WTC11 (cell line): ENCODE measurements around the gene TIMM22. TPM values are rescaled to one million over a fixed set of nuclear protein-coding genes. Genes with fewer than 3 reads are reported as not detected.

ENCODE experiments used
- ATAC-seq: fragments of 200-7000 bp; cut with Tn5 transposase; 2 replicates; pipeline ENCODE4 v1.10.0; 2021; ENCODE audit warnings: mild to moderate bottlenecking, moderate library complexity
- CTCF ChIA-PET: fragments of 300-600 bp; sonication (Branson Sonifier 250); formaldehyde crosslinking; loops from one replicate; lab custom pipeline; 2021; ENCODE audit warnings: antibody characterized with exemption; lab: Charles Lee
- POLR2A ChIA-PET: fragments of 350-600 bp; sonication (Branson Sonifier 250); formaldehyde crosslinking; loops from one replicate; lab custom pipeline; 2021; ENCODE audit warnings: antibody characterized with exemption; lab: Charles Lee
- DNase-seq: peaks from one replicate; pipeline ENCODE4 v3.0.0; 2021; ENCODE audit warnings: low spot score
- H3K27ac Mint-ChIP-seq: 2 replicates; pipeline ENCODE4 v1.8.0; 2021; ENCODE audit warnings: mixed read lengths
- H3K27me3 Mint-ChIP-seq: 2 replicates; pipeline ENCODE4 v1.8.0; 2021; ENCODE audit warnings: low read depth, mild to moderate bottlenecking, moderate library complexity, mixed read lengths
- H3K36me3 Mint-ChIP-seq: 2 replicates; pipeline ENCODE4 v1.8.0; 2021; ENCODE audit warnings: mixed read lengths
- H3K4me1 Mint-ChIP-seq: 2 replicates; pipeline ENCODE4 v1.8.0; 2022; ENCODE audit warnings: mixed read lengths
- H3K4me3 Mint-ChIP-seq: 2 replicates; pipeline ENCODE4 v1.8.0; 2021; ENCODE audit warnings: mild to moderate bottlenecking, moderate library complexity, mixed read lengths
- H3K9me3 Mint-ChIP-seq: 2 replicates; pipeline ENCODE4 v1.8.0; 2021; ENCODE audit warnings: mixed read lengths
- CREB1 ChIP-seq: sonication (generic); formaldehyde crosslinking; IDR thresholded peaks from 2 replicates; pipeline ENCODE4 v1.8.0; 2023; ENCODE audit warnings: mild to moderate bottlenecking, missing genetic modification reagents
- CREM ChIP-seq: sonication (generic); formaldehyde crosslinking; IDR thresholded peaks from 2 replicates; pipeline ENCODE4 v1.8.1; 2022; ENCODE audit warnings: mild to moderate bottlenecking, missing genetic modification reagents, moderate library complexity
- ELF4 ChIP-seq: sonication (generic); formaldehyde crosslinking; IDR thresholded peaks from 2 replicates; pipeline ENCODE4 v1.8.1; 2022; ENCODE audit warnings: low read depth, mild to moderate bottlenecking, moderate library complexity, missing genetic modification reagents
- IRF2 ChIP-seq: sonication (generic); formaldehyde crosslinking; IDR thresholded peaks from 2 replicates; pipeline ENCODE4 v1.8.0; 2022; ENCODE audit warnings: low read depth, missing genetic modification reagents, borderline replicate concordance
- JUN ChIP-seq: sonication (generic); formaldehyde crosslinking; IDR thresholded peaks from 2 replicates; pipeline ENCODE4 v1.8.0; 2023; ENCODE audit warnings: mild to moderate bottlenecking, missing genetic modification reagents
- NFATC4 ChIP-seq: fragments of 250-450 bp; sonication (Bioruptor Pico); IDR thresholded peaks from 2 replicates; pipeline ENCODE4 v1.9.0; 2021; ENCODE audit warnings: mild to moderate bottlenecking
- NFYB ChIP-seq: sonication (generic); formaldehyde crosslinking; conservative IDR thresholded peaks from 2 replicates; pipeline ENCODE4 v1.8.0; 2022; ENCODE audit warnings: low read depth, missing genetic modification reagents
- NR1H2 ChIP-seq: sonication (generic); formaldehyde crosslinking; IDR thresholded peaks from 2 replicates; pipeline ENCODE4 v1.9.0; 2021; ENCODE audit warnings: mild to moderate bottlenecking, moderate library complexity, missing genetic modification reagents
- TCF7 ChIP-seq: sonication (generic); formaldehyde crosslinking; IDR thresholded peaks from 2 replicates; pipeline ENCODE4 v1.8.0; 2022; ENCODE audit warnings: mild to moderate bottlenecking, low read depth, missing genetic modification reagents, moderate library complexity
- ZBTB21 ChIP-seq: sonication (generic); formaldehyde crosslinking; IDR thresholded peaks from 2 replicates; pipeline ENCODE4 v1.8.1; 2023; ENCODE audit warnings: mild to moderate bottlenecking, missing genetic modification reagents, borderline replicate concordance
- ZNF138 ChIP-seq: sonication (generic); formaldehyde crosslinking; conservative IDR thresholded peaks from 2 replicates; pipeline ENCODE4 v1.8.1; 2022; ENCODE audit warnings: mild to moderate bottlenecking, moderate library complexity, missing genetic modification reagents
- ZNF232 ChIP-seq: sonication (generic); formaldehyde crosslinking; IDR thresholded peaks from 2 replicates; pipeline ENCODE4 v1.8.0; 2022; ENCODE audit warnings: mild to moderate bottlenecking, missing genetic modification reagents
- ZNF317 ChIP-seq: sonication (generic); formaldehyde crosslinking; IDR thresholded peaks from 2 replicates; pipeline ENCODE4 v1.8.1; 2023; ENCODE audit warnings: low read depth, mild to moderate bottlenecking, moderate library complexity, missing genetic modification reagents, borderline replicate concordance
- total RNA-seq: library from RNA; stranded (reverse); gene quantifications from 3 replicates; pipeline ENCODE4 v1.2.3, GENCODE V29; 2021
- TF ChIP-seq, protein P1 (sequence below): sonication (generic); formaldehyde crosslinking; IDR thresholded peaks from 2 replicates; pipeline ENCODE4 v1.8.0; 2022; ENCODE audit warnings: mild to moderate bottlenecking, missing genetic modification reagents
- TF ChIP-seq, protein P2 (sequence below): sonication (generic); formaldehyde crosslinking; IDR thresholded peaks from 2 replicates; pipeline ENCODE4 v1.8.1; 2023; ENCODE audit warnings: mild to moderate bottlenecking, missing genetic modification reagents
- TF ChIP-seq, protein P3 (sequence below): sonication (generic); formaldehyde crosslinking; IDR thresholded peaks from 2 replicates; pipeline ENCODE4 v1.8.1; 2022; ENCODE audit warnings: missing genetic modification reagents, borderline replicate concordance
- TF ChIP-seq, protein P4 (sequence below): sonication (generic); formaldehyde crosslinking; IDR thresholded peaks from 2 replicates; pipeline ENCODE4 v1.8.1; 2022; ENCODE audit warnings: mild to moderate bottlenecking, missing genetic modification reagents, moderate library complexity, borderline replicate concordance
- TF ChIP-seq, protein P5 (sequence below): fragments of 250-450 bp; sonication (Bioruptor Pico); IDR thresholded peaks from 2 replicates; pipeline ENCODE4 v1.9.0; 2021; ENCODE audit warnings: mild to moderate bottlenecking
- TF ChIP-seq, protein P6 (sequence below): fragments of 200-600 bp; IDR thresholded peaks from 2 replicates; pipeline ENCODE4 v1.8.0; 2022; ENCODE audit warnings: antibody characterized with exemption
- TF ChIP-seq, protein P7 (sequence below): fragments of 250-450 bp; sonication (Bioruptor Pico); IDR thresholded peaks from 2 replicates; pipeline ENCODE4 v2.1.2; 2022; ENCODE audit warnings: mild to moderate bottlenecking, moderate library complexity
- TF ChIP-seq, protein P8 (sequence below): sonication (generic); formaldehyde crosslinking; IDR thresholded peaks from 2 replicates; pipeline ENCODE4 v1.8.0; 2022; ENCODE audit warnings: mild to moderate bottlenecking, missing genetic modification reagents

The TIMM22 gene
- total RNA-seq, 1 experiment from 2014 or later: 18.0 TPM

DNA sequence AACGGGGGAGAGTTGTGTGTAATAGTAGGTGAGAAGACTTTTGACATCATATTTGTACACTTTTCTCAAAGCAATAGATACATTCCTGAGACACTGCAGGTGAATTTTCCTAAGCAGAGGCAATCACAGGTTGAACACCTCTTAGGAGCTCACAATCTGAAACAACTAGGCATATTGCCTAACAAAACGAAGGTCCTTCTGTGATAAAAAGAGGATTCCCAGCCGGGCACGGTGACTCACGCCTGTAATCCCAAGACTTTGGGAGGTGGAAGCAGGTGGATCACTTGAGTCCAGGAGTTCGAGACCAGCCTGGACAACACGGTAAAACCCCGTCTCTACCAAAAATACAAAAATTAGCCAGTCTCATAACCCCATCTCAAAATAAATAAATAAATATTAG is 34.8 kb upstream of the TIMM22 start:
- Mint-ChIP-seq H3K9me3 (no peaks in the 10 kb centered on the region), H3K36me3 (peaks cover 6% of the 10 kb centered on the region; the same call in 1 of the 2 replicates), H3K27me3 (no peaks in the 10 kb centered on the region), H3K27ac (peak overlapping the region; percentile 63), H3K4me1 (peaks cover 66% of the 10 kb centered on the region), H3K4me3 (no peak overlapping the region)
- ChIA-PET CTCF (interaction anchor here (0.8 to 2.6 kb wide), 5 partner anchors 12 to 157 kb away, joined by 3 to 15 read pairs (median 8); partner anchors contain the start of gene NXN), POLR2A (no interaction called here)
- DNase-seq: no peak
- no peak for ATAC-seq
- no peak for TF ChIP-seq ZNF232 (CRISPR knock-in tag)

DNA sequence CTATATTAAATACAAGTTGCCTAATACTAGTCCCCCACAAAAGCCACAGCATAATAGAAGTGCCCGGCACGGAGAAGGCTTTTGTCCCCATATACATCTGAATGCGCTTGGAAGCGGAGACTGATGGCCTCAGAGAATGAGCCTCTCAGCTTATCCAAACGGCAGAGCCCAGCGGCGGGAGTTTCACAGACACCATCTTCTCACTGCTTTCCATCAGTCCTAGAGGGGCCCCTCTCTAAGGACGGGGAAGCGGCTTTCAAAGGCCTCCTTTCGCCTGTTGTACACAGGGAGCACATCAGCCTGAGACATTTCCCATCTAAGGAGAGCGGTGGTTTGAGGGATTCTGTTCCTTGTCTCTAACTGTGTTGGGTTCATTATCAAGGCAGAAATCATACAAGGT is 34.3 kb upstream of the TIMM22 start:
- ATAC-seq (peak; percentile 83), DNase-seq (peak; percentile 69)
- Mint-ChIP-seq H3K27me3 (no peaks in the 10 kb centered on the region), H3K27ac (peak overlapping the region; percentile 98), H3K4me3 (peak overlapping the region; percentile 47), H3K4me1 (peaks cover 66% of the 10 kb centered on the region), H3K36me3 (peaks cover 7% of the 10 kb centered on the region), H3K9me3 (no peaks in the 10 kb centered on the region)
- CTCF ChIA-PET: interaction anchor here (1.0 to 2.6 kb wide), 4 partner anchors 12 to 158 kb away, joined by 5 to 15 read pairs (median 10); partner anchors contain the start of gene NXN
- POLR2A ChIA-PET: no interaction called here
- TF ChIP-seq IRF2 (CRISPR knock-in tag): no peak
- TF ChIP-seq NR1H2 (CRISPR knock-in tag): no peak
- no peak for TF ChIP-seq ZNF138
- TF ChIP-seq, protein P1, sequence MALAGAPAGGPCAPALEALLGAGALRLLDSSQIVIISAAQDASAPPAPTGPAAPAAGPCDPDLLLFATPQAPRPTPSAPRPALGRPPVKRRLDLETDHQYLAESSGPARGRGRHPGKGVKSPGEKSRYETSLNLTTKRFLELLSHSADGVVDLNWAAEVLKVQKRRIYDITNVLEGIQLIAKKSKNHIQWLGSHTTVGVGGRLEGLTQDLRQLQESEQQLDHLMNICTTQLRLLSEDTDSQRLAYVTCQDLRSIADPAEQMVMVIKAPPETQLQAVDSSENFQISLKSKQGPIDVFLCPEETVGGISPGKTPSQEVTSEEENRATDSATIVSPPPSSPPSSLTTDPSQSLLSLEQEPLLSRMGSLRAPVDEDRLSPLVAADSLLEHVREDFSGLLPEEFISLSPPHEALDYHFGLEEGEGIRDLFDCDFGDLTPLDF (CRISPR knock-in tag): no peak
- TF ChIP-seq ELF4: no peak
- TF ChIP-seq, protein P2, sequence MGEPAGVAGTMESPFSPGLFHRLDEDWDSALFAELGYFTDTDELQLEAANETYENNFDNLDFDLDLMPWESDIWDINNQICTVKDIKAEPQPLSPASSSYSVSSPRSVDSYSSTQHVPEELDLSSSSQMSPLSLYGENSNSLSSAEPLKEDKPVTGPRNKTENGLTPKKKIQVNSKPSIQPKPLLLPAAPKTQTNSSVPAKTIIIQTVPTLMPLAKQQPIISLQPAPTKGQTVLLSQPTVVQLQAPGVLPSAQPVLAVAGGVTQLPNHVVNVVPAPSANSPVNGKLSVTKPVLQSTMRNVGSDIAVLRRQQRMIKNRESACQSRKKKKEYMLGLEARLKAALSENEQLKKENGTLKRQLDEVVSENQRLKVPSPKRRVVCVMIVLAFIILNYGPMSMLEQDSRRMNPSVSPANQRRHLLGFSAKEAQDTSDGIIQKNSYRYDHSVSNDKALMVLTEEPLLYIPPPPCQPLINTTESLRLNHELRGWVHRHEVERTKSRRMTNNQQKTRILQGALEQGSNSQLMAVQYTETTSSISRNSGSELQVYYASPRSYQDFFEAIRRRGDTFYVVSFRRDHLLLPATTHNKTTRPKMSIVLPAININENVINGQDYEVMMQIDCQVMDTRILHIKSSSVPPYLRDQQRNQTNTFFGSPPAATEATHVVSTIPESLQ (CRISPR knock-in tag): no peak
- TF ChIP-seq, protein P3, sequence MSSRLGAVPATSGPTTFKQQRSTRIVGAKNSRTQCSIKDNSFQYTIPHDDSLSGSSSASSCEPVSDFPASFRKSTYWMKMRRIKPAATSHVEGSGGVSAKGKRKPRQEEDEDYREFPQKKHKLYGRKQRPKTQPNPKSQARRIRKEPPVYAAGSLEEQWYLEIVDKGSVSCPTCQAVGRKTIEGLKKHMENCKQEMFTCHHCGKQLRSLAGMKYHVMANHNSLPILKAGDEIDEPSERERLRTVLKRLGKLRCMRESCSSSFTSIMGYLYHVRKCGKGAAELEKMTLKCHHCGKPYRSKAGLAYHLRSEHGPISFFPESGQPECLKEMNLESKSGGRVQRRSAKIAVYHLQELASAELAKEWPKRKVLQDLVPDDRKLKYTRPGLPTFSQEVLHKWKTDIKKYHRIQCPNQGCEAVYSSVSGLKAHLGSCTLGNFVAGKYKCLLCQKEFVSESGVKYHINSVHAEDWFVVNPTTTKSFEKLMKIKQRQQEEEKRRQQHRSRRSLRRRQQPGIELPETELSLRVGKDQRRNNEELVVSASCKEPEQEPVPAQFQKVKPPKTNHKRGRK (CRISPR knock-in tag): no peak
- TF ChIP-seq JUN (CRISPR knock-in tag): no peak
- TF ChIP-seq ZNF317: no peak
- TF ChIP-seq, protein P4, sequence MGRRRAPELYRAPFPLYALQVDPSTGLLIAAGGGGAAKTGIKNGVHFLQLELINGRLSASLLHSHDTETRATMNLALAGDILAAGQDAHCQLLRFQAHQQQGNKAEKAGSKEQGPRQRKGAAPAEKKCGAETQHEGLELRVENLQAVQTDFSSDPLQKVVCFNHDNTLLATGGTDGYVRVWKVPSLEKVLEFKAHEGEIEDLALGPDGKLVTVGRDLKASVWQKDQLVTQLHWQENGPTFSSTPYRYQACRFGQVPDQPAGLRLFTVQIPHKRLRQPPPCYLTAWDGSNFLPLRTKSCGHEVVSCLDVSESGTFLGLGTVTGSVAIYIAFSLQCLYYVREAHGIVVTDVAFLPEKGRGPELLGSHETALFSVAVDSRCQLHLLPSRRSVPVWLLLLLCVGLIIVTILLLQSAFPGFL (CRISPR knock-in tag): no peak
- no peak for TF ChIP-seq ZBTB21 (CRISPR knock-in tag)
- TF ChIP-seq NFYB (CRISPR knock-in tag): no peak
- no peak for TF ChIP-seq CREB1 (CRISPR knock-in tag)
- TF ChIP-seq, protein P5, sequence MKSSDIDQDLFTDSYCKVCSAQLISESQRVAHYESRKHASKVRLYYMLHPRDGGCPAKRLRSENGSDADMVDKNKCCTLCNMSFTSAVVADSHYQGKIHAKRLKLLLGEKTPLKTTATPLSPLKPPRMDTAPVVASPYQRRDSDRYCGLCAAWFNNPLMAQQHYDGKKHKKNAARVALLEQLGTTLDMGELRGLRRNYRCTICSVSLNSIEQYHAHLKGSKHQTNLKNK: no peak
- TF ChIP-seq, protein P6, sequence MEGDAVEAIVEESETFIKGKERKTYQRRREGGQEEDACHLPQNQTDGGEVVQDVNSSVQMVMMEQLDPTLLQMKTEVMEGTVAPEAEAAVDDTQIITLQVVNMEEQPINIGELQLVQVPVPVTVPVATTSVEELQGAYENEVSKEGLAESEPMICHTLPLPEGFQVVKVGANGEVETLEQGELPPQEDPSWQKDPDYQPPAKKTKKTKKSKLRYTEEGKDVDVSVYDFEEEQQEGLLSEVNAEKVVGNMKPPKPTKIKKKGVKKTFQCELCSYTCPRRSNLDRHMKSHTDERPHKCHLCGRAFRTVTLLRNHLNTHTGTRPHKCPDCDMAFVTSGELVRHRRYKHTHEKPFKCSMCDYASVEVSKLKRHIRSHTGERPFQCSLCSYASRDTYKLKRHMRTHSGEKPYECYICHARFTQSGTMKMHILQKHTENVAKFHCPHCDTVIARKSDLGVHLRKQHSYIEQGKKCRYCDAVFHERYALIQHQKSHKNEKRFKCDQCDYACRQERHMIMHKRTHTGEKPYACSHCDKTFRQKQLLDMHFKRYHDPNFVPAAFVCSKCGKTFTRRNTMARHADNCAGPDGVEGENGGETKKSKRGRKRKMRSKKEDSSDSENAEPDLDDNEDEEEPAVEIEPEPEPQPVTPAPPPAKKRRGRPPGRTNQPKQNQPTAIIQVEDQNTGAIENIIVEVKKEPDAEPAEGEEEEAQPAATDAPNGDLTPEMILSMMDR: no peak
- TF ChIP-seq, protein P7, sequence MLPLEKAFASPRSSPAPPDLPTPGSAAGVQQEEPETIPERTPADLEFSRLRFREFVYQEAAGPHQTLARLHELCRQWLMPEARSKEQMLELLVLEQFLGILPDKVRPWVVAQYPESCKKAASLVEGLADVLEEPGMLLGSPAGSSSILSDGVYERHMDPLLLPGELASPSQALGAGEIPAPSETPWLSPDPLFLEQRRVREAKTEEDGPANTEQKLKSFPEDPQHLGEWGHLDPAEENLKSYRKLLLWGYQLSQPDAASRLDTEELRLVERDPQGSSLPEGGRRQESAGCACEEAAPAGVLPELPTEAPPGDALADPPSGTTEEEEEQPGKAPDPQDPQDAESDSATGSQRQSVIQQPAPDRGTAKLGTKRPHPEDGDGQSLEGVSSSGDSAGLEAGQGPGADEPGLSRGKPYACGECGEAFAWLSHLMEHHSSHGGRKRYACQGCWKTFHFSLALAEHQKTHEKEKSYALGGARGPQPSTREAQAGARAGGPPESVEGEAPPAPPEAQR (CRISPR knock-in tag): no peak
- no peak for TF ChIP-seq TCF7 (CRISPR knock-in tag)
- no peak for TF ChIP-seq NFATC4
- no peak for TF ChIP-seq CREM (CRISPR knock-in tag)
- TF ChIP-seq, protein P8, sequence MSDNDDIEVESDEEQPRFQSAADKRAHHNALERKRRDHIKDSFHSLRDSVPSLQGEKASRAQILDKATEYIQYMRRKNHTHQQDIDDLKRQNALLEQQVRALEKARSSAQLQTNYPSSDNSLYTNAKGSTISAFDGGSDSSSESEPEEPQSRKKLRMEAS: no peak
